ENCODE data around the gene PLA2G7. TPM values are rescaled to one million over a fixed set of nuclear protein-coding genes. Genes with fewer than 3 reads are reported as not detected.

PLA2G7 gene
- total and polyA plus RNA-seq, 12 donors = 0.91 to 25.8 (median 4.3) TPM

DNA sequence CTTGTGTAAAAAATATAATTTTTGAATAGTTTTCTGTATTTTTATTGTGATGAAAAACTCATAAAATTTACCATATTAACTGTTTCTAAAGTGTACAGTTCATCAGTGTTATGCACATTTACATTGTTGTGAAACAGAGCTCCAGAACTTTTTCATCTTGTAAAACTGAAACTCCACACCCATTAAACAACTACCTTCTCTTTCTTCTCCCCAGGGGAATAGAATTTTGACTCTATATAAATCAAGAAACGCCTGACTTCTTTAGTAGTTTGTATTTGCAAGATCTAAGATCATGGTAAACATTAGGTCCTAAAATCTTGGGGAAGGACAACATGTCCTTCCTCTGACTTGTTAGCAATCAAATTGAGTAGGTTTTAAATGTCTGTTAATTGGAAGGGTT, 20.7 kb upstream of the PLA2G7 start:
- DNase-seq = no peak
- peaks cover 0 to 5% of the 10 kb centered on the region in 2 donors for H3K4me1 ChIP-seq (replicated peaks in 1 of 2)
- no peak overlapping the region for H3K27ac ChIP-seq
- H3K4me3 ChIP-seq = no peak overlapping the region
- WGBS, 4 donors = 40 to 53% (median 43%) methylated on average over 1 of the region's 1 CpG
- intact Hi-C loops (cut with DNase I) = no loop called here
- no peaks in the 10 kb centered on the region for H3K36me3 ChIP-seq (replicated peaks in 1 of 2)
- no peak for TF ChIP-seq POLR2A (IDR thresholded peaks at IDR 0.05)
- TF ChIP-seq, protein P1, sequence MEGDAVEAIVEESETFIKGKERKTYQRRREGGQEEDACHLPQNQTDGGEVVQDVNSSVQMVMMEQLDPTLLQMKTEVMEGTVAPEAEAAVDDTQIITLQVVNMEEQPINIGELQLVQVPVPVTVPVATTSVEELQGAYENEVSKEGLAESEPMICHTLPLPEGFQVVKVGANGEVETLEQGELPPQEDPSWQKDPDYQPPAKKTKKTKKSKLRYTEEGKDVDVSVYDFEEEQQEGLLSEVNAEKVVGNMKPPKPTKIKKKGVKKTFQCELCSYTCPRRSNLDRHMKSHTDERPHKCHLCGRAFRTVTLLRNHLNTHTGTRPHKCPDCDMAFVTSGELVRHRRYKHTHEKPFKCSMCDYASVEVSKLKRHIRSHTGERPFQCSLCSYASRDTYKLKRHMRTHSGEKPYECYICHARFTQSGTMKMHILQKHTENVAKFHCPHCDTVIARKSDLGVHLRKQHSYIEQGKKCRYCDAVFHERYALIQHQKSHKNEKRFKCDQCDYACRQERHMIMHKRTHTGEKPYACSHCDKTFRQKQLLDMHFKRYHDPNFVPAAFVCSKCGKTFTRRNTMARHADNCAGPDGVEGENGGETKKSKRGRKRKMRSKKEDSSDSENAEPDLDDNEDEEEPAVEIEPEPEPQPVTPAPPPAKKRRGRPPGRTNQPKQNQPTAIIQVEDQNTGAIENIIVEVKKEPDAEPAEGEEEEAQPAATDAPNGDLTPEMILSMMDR (IDR thresholded peaks at IDR 0.05) = no peak
- no peaks in the 10 kb centered on the region for H3K27me3 ChIP-seq
- H3K9me3 ChIP-seq (replicated peaks in 1 of 3) = no peaks in the 10 kb centered on the region

DNA sequence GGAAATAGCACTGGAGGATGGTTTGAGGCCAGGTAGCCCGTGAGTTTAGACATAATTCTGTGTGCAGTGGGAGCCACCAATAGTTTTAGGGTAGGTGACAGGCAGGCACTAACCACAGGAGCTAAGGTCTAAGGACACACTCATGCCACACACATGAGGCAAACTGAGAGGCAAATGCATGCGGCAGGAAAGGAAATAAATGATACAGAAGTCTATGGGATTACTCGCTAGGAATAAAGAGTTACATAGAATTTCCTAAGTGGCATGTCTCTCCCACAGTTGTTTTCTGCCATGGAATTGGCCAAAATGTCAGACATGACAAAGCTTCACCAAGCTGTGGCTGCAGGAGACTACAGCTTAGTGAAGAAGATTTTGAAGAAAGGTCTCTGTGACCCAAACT, 16.5 kb upstream of the PLA2G7 start:
- Histone ChIP-seq H3K36me3 (replicated peaks in 1 of 2) (no peaks in the 10 kb centered on the region), H3K4me1 (replicated peaks in 1 of 2) (peaks cover 0 to under 1% of the 10 kb centered on the region in 2 donors), H3K27ac (no peak overlapping the region), H3K9me3 (replicated peaks in 1 of 3) (no peaks in the 10 kb centered on the region), H3K4me3 (no peak overlapping the region), H3K27me3 (no peaks in the 10 kb centered on the region)
- 59 to 83% (median 68%) methylated on average over 3 of the region's 3 CpGs for whole genome bisulfite sequencing, 4 donors
- DNase-seq = no peak
- TF ChIP-seq, protein P1 (IDR thresholded peaks at IDR 0.05) = no peak
- no peak for TF ChIP-seq POLR2A (IDR thresholded peaks at IDR 0.05)
- intact Hi-C loops (cut with DNase I) = no loop called here

DNA sequence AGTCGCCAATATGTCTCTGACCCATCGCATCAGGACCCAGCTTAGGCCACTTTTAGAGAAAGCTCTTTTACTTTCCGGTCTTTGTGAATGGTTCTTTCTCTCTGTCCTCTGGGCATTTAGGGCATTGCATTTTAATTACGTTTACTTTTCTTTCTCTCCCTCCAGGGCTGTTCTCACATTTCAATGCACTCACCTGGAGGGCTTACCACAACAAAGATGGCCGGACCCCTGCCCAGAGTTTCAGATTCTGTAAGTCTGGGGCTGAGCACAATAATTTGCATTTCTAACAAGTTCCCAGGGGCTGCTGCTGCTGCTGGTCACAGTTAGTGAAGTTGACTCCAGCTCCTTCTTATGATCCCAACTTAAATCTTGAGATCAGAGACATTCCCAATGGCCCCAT, 14.6 kb upstream of the PLA2G7 start:
- intact Hi-C loops (cut with DNase I) = no loop called here
- Histone ChIP-seq H3K27ac (no peak overlapping the region), H3K9me3 (replicated peaks in 1 of 3) (no peaks in the 10 kb centered on the region), H3K36me3 (replicated peaks in 1 of 2) (no peaks in the 10 kb centered on the region), H3K27me3 (no peaks in the 10 kb centered on the region), H3K4me3 (no peak overlapping the region), H3K4me1 (replicated peaks in 1 of 2) (no peaks in the 10 kb centered on the region)
- WGBS, 4 donors = 77 to 86% (median 81%) methylated on average over 5 of the region's 5 CpGs
- TF ChIP-seq, protein P1 (IDR thresholded peaks at IDR 0.05) = no peak
- no peak for TF ChIP-seq POLR2A (IDR thresholded peaks at IDR 0.05)
- DNase-seq = no peak

DNA sequence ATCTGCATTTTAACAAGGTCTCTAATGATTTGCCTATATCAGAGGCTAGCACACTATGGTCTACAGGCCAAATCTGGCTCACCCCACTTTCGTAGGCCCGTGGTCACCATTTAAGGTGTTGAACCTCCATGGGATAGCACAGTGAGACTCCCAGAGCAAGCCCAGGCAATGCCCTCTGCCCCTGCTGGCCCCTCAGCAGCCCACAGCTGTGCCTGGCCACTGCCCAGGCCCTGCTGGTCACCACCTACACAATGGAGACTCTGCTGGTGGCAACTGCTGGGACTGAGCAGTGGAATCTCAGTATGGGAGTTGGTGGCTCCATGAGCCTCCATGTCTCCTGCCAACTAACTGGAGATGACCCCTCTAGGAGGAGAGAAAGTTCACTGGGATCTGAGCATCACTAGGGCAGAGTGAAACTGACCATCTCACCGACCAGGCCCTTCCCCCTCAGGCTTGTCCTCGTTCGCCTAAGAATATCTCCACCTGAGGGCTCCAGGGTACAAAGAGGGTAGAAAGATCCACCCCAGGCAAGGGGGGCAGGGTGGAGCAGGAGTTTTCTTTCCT, 13.8 kb upstream of the PLA2G7 start:
- Histone ChIP-seq H3K9me3 (replicated peaks in 1 of 3) (no peaks in the 10 kb centered on the region), H3K4me3 (no peak overlapping the region), H3K27ac (no peak overlapping the region), H3K27me3 (no peaks in the 10 kb centered on the region), H3K36me3 (replicated peaks in 1 of 2) (no peaks in the 10 kb centered on the region), H3K4me1 (replicated peaks in 1 of 2) (no peaks in the 10 kb centered on the region)
- WGBS, 4 donors = 86 to 95% (median 91%) methylated on average over 3 to 5 of the region's 5 CpGs
- intact Hi-C loops (cut with DNase I) = no loop called here
- TF ChIP-seq POLR2A (IDR thresholded peaks at IDR 0.05) = no peak
- TF ChIP-seq, protein P1 (IDR thresholded peaks at IDR 0.05) = no peak
- no peak for DNase-seq
